HG02840 (cell line): ENCODE measurements around the gene SUSD6.

Experiments
- ATAC-seq: cut with Tn5 transposase; IDR thresholded peaks from one replicate; pipeline ENCODE4 v1.9.1; 2021; ENCODE audit warnings: mild to moderate bottlenecking, moderate library complexity, moderate number of reproducible peaks; ENCODE audit not compliant: unreplicated experiment, low FRiP score

The SUSD6 gene

GRCh38 chr14:69749956-69750355, 138.6 kb downstream of the SUSD6 start:
- no peak for ATAC-seq

GRCh38 chr14:69750495-69750894, 139.1 kb downstream of the SUSD6 start:
- no peak for ATAC-seq

GRCh38 chr14:69752773-69753172, 141.4 kb downstream of the SUSD6 start:
- no peak for ATAC-seq

GRCh38 chr14:69753860-69754259, 142.5 kb downstream of the SUSD6 start:
- ATAC-seq, result no peak

GRCh38 chr14:69754487-69754886, 143.1 kb downstream of the SUSD6 start:
- ATAC-seq, result no peak

GRCh38 chr14:69755296-69755695, 143.9 kb downstream of the SUSD6 start:
- no peak for ATAC-seq

GRCh38 chr14:69755784-69756183, 144.4 kb downstream of the SUSD6 start:
- no peak for ATAC-seq

- ATAC-seq, result no peak
These were observed 144.9 kb downstream of the SUSD6 start for GRCh38 chr14:69756298-69756697.

- ATAC-seq, result no peak
These were observed 149.4 kb downstream of the SUSD6 start for GRCh38 chr14:69760810-69761209.

- no peak for ATAC-seq
These were observed 152.5 kb downstream of the SUSD6 start for GRCh38 chr14:69763761-69764510.
